HPDE6-E6E7 (cell line): Measurements from ENCODE around the gene OSBP2.

ENCODE experiments used
- DNase-seq: peaks from one replicate; pipeline ENCODE4 v3.0.0; 2011; ENCODE audit warnings: missing footprints; ENCODE audit errors: extremely low spot score

The OSBP2 gene

DNA sequence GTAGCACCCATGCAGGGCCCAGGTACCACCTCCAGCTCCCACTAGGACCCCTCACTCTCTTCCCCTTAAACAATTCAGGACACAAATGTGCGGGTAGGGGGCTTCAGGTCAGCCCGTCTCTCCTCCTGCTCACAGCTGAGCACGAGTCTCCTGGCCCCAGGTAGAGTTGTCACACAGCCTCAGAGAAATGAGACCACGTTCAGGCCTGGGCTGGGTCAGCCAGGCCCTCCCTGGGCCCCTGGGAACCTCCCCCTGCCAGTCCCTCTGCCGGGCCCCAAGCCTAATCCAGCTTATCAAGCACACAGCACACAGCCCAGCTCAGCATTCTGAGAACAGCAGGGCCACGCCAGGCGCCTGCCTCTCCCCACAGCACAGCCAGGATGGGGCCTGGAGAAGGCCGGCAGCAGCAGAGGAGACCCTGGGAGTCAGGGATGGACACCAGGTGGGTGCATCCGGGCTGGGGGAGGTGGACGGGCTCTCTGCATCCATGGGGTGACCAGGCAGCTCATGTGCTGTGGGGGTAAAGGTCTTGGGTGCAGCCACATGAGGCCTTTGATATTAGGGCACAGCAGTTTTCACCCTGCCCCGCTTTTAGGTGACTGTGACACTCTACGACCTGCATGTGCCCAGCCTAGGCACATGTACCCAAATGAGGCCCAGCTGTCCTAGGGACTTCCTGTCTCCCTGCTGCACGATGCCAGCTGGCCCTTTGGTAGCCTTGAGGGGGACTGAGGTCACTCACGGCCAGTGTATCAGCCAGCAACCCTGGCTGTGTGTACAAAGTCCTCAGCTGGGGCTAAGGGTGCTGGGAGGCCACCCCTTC lies 186.9 kb downstream of the OSBP2 start:
- no peak for DNase-seq

DNA sequence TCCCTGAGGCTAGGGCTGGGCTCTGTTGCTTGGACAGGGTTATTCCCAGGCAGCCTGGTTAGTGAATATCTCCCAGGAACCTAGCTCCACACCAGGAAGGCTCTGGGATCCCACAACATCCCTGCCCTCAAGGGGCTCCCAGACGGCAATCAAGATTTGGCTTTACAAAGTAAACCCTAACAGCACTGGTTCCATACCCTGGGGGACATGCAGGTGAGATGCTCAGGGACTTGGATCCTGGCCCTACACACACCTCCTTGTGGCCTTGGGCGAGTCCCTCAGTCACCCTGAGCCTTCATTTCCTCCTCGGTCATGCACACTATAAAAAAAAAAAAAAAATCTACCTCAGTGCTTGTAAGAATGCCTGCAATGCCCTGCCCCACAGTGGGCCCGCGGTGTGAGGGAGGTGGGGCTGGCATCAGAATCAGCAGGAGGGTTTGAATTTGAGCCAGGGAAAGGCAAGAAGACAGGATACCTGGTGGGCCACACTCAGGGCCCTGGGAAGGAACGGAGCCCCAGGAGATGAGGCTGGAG lies 187.6 kb downstream of the OSBP2 start:
- DNase-seq, result no peak

DNA sequence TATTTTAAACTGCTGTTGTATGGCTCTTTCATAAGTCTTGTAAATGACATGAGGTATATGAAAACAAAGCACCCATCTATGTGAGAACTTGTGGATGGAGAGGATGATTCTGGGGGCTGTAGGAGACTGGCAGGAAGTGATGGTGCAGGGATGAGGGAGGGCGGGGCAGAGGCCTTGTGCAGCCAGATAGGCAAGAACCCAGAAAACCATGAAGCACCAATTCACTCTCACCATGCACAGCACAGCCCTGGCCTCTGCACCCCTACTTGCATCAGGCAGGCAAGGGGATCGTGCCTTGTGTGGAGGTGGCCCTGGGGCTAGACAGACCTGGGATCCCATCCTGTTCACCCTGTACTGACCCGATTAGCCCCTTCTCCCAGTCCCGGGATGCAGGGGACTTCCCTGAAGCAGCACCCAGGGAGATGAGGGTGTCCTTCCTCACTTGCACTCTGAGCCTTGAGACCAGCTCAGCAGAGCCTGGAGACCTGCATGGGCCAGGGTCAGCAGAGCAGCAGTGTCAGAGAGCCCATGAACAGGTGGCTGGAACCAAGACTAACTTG lies 188.4 kb downstream of the OSBP2 start:
- DNase-seq, result no peak

DNA sequence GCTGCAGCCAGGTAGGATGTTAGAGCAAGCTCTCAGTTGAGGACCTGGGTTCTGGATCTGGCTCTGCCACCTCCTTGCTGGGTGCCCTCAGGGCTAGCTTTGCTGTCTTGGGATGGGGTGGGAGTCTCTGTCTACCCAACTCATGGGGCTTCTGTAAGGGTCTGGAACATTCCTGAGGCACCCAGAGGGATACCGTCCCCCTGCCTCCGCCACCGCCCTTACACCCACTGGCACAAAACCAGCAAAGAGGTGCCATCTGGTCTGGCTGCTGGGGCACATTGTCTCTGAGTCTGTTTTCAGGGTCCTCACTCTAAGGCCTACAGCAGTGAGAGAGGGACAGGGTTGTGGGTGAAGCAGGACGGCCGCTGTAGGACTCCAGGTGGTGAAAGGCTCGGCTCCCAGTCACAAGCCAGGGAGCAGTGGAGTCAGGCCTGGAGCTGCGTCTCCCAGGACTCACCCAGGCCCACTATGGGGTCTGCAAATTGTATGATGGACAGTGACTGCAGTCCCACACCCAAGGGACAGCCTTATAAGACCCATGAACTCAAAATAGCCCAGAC lies 189.0 kb downstream of the OSBP2 start:
- DNase-seq, result no peak

DNA sequence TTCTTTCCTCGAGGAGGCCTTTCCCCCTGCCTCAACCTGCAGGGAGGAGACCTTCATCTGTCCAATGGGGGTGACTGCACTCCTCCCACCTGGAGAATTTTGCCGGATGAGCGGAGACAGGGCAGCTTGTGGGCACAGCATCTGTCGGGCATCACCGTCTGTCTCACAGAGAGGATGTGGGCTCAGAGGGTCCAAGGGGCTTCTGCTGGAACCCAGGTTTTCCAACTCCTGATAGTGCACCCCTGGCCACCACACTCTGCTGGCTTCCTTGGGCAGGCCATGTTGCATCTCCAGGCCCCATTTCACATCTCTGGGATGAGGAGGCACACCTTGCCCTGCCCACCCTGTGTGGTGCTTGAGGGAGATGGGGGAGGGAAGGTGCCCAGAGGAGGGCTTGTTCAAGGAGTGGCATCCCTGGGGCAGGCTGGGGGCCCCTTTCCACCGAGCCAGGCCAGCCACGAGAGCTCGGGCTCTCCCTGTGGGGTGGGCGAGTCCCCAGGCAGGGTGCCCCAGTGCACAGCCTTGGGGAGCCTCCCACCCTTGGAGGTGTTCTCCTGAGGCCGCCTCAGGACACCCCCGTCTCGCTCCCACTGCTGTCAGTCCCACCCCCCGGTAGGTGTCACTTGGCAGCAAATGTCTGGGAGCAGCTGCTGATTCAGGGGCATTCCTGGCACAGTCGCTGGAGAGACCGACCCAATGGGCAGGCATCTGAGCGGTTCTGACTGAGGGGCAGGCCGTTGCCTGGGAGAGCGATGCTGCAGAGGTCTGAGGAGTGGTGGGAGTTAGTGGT lies 189.7 kb downstream of the OSBP2 start:
- no peak for DNase-seq

DNA sequence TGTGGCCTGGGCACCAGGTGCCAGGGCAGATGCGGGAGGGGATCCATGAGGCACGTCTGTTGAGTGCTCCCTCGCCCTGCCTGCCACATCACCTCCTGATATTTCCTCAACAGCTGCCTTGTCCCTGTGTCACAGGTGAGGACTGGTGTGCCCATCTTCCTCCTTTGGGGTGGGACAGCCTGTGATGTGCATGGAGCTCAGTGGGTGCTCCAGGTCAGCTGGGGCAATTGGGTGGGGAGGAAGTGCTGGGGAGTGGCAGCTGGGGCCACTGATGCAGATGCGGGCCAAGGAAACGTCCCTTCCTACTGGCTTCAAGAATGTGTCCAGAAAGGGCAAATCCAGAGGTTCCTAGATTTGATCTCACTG lies 190.3 kb downstream of the OSBP2 start:
- no peak for DNase-seq

DNA sequence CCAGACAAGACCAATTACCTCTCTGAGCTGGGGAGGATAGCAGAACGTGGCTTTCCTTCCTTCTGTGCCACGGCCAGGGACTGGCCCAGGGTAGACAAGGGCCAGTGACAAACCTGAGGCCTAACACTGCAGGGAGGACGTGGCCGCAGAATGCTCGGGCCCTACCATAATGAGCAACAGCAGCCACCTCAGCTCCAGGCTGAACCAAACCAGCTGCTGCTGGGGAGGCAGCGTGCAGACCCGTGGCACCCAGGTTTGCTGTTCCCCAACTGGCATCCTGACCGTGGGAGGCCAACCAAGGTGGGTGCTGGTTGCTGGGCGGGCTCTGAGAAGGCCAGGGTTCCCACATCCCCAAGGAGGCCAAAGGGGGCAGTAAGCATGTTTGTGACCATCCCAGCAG lies 190.9 kb downstream of the OSBP2 start:
- DNase-seq, result no peak

DNA sequence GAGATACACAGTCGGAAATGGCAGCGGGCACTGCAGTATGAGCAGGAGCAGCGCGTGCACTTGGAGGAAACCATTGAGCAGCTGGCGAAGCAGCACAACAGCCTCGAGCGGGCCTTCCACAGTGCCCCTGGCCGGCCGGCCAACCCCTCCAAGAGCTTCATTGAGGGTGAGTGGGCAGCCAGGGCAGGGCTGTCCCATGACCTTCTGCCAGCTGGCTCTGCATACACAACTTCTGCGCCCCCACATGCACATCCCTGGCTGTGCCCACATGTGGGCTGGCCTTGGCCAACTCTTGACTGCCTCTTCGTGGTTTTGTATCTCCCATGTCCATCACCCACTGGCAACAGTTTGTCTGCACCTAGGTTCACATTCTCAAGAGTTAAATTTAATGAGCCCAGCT lies 192.8 kb downstream of the OSBP2 start:
- DNase-seq, result no peak

DNA sequence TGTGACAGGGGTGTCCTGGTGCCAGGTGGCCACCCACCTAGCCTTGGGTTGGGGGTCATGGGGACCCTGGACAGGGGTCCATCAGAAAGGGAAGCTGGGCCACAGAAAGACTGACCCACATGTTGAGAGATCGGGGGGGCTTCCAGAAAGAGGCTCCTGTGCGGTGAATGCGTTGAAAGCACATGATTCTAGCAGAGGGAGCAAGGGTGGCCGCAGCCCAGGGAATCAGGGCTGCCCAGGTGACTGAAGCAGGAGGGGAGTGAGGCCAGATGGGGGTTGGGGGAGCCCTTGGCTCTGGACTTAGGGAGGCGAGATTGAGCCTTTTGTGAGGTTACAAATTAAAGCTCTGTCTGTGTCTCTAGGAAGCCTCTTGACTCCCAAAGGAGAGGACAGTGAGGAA lies 193.2 kb downstream of the OSBP2 start:
- DNase-seq, result no peak

DNA sequence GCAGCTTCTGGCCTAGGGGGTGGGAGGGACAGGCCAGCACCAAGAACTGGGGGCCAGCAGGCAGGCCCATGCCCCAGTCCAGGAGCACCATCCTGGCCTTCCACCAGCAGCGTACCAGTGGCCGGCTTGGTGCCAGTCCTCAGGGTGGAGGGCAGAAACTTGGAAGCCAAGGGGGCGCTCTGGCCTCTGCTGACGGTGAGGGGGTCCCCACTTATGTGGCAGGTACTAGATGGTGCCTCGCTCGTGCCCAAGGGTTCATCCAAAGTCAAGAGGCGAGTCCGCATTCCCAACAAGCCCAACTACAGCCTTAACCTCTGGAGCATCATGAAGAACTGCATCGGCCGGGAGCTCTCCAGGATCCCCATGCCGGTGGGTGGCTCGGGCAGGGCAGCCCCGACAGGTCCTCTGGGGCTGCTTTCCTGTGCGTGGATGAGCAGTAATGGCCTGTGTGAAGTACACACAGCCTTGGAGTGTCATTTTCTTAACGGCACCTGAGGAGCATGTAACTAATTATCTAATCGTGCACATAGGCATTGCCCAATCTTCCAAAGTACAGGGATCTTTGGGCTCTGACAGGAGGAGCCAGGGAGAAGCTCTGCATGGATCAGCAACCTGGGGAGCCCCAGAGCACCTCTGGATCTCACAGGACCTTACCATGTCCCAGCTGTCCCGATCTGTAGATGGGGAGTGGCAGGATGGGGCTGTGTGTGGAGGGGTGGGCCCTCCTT lies 194.8 kb downstream of the OSBP2 start:
- no peak for DNase-seq

DNA sequence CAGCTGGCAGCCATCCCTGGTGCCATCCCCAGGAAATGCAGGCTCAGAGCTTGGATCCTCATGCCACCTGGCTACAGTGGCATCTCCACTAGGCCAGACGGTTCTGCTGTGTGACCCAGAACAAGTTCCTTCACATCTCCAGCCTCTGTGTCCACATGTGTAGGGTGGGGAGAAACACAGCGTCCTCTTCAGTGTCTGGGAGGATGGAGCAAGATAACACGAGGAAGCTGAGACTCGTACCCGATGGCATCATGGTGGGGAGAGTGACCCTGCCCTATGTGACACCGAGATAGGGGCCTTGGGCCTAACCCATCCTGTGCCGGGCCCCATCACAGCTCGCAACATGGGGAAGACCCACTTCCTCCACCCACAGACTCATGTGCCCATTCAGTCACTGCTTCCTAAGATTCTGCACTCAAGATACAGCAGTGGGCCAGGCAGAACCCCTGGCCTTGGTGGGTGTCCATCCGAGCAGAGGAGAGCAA lies 195.4 kb downstream of the OSBP2 start:
- no peak for DNase-seq

DNA sequence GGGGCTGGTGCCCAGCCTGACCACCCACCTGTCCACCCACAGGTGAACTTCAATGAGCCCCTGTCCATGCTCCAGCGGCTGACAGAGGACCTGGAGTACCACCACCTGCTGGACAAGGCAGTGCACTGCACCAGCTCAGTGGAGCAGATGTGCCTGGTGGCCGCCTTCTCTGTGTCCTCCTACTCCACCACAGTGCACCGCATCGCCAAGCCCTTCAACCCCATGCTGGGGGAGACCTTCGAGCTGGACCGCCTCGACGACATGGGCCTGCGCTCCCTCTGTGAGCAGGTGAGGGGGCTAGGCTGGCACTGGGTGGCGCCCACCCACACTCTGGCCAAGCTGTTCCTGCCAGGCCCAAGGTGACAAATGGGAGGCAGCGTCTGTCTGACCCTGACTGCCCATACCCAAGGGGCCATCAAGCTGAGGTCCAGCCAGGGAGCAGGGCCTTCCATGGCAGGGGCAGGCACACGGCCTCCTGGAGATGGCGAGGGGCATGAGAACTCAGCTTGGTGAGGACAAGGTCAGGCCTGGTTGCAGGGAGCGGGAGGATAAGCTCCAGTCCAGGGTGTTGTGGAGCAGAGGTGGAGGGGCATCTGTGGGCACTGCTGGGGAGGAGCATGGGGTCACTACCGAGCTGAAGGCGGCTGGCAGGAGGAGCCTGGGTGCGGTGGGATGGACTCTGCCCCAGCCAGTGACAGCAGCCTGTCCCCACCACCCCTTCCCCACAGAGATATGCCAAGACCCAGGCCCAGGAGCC lies 196.2 kb downstream of the OSBP2 start:
- DNase-seq, result peak; percentile 31

DNA sequence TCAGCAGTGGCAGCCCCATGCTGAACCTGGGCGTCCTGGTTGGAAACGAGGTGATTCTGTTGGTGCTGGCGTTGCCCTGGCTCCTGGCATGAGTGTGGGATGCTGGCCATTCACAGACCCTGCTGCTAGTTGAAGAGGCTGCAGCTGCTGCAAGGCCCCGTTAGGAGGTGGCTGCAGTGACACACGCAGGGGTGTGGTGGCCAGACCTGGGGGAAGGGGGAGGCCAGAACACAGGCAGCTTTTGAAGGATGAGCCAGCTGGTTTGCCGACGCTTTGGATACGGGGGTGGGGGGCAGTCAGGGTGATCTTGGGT lies 196.7 kb downstream of the OSBP2 start:
- DNase-seq, result no peak

DNA sequence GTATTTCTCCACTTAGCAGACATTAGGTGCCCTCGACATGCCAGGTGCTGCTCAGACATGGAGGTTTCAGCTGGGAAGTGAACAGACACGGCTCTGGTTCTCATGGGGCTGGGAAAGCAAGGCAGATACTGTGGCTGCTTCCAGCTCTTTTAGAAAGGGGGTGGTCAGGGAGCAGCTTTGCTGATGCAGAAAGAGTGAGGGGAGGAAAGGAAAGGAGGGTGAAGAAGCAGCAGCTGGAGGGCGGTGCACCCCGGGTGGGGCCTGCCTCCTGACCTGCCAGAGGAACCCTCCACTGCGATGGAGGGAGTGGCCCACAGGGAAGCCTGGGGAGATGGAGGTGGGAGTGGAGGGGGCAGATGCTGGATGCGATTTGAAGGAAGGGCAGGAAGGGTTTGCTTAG lies 197.1 kb downstream of the OSBP2 start:
- no peak for DNase-seq

DNA sequence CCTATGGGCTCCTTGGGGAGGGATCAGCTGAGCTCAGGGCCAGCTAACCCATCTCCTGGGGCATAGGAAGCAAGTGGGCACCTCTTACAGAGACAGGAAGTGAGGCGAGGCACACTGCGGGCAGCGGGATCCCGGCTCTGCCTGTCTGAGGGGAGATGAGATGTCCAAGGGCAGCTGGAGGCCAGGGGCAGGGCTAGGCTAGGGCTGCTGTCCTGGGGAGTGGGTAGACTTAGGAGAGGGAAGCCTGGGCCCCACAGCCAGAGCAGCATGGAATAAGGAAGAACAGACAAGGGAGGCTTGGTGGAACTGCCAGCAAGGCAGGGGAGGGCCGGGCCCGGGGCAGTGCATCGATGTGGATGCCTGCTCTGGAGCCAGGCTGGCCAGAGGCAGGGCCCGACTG lies 197.6 kb downstream of the OSBP2 start:
- no peak for DNase-seq

DNA sequence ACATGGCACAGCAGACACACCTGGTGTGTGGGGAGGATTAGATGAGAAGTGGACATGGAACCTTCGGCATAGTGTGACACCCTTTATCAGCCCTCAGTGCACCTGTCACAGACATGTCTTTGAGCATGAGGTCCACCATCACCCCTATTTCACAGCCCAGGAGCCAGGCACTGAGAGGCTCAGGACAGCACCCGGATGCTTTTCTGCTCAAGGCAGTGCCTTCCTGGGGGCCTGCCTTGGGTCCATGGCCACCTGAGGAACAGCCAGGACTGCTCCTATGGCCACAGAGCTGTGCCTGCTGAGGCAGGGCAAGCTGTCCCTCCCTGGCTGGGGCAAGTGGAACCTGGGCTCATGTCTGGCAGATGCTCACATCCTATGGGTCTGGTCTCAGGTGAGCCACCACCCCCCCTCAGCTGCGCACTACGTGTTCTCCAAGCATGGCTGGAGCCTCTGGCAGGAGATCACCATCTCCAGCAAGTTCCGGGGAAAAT lies 198.1 kb downstream of the OSBP2 start:
- DNase-seq, result no peak

DNA sequence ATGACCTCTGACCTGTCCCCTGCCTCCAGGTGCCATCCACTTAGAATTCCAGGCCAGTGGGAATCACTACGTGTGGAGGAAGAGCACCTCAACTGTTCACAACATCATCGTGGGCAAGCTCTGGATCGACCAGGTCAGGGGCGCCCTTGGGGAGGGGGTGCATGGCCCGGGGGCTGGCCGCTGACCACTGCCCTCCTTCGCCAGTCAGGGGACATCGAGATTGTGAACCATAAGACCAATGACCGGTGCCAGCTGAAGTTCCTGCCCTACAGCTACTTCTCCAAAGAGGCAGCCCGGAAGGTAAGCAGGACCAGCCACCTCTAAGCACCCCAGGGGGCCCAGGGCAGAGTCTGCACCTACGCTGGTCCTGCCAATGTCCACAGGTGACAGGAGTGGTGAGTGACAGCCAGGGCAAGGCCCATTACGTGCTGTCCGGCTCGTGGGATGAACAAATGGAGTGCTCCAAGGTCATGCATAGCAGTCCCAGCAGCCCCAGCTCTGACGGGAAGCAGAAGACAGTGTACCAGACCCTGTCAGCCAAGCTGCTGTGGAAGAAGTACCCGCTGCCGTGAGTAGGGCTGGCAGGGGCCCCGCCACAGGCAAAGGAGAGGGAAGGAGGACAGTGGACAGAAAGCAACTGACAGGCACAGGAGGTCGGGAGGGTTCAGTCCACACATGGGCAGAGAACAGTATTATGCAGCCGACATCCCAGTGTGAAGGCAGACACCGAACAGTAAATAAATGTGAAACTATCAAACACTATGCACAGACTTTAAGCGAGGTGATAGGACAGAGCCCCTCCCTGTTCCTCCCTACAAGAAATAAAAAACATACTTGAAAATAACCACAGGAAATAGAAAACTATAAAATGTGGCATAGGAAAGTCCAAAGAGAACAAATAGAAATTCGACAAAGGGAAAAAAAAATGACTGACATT lies 199.0 kb downstream of the OSBP2 start:
- DNase-seq, result no peak

DNA sequence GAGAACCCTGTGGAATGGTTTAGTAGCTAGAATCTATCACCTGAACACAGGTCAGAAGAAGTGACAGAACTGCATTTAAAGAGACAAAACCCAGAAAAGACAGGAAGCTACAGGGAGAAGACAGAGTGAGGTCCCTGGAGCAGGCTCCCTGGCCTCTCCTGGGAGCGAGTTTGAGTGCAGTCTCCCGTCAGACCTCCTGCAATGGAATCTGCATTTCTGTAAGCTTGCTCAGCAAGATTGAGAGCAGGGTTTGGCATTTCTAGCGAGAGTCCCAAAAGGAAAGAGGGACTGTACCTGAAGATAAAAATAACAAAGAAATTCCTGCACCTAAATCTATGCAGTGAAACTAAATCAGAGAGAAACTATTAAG lies 199.7 kb downstream of the OSBP2 start:
- no peak for DNase-seq

DNA sequence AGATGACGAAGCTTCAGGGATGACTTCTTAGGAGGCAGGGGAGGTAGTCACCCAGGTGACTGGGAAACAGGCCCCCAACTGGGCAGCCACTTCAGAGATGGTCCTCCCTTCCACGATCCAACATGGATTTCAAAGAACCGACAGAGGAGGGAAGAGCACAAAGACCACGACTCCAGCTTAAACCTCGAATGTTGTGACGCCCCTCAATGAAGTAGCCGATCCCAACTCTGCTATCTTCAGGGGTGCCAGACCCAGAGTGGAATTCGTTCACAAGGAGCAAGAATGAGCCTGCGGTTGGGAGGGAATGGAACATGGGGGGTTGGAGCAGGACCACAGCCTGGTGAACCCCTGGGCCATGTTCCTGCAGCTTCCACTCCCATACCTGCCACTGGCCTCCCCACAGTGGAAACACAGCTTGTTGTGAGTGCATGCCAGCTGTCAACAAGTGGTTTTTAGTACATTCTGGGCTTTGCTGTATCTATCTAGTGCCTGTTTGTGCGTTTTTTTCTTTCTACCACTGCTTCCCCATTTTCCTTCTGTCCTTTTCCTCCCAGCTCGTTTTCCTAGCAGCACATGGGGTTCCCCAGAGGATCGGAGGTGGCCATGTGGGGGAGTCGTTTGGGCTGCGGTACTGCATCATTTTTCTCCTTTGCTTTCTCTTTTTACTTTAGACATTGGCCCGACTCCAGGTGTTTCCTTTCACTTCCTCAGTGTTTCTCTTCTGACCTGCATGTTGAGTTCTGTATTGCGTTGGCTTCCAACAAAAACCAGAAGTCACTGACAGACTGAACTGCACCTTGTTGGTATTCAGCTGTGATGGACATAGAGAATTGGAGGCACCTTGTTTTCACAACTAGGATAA lies 208.1 kb downstream of the OSBP2 start:
- no peak for DNase-seq
